Type B pancreatic cell (in vitro differentiated cells): ENCODE results near the gene CIB4. TPM values are rescaled to one million over a fixed set of nuclear protein-coding genes. Genes with fewer than 3 reads are reported as not detected.

Source experiments
- DNase-seq: peaks from one replicate; pipeline ENCODE4 v3.0.0; 2021; ENCODE audit warnings: mixed read lengths; ENCODE audit not compliant: unreplicated experiment; ENCODE audit errors: extremely low spot score
- H3K27ac Mint-ChIP-seq: 2 replicates; pipeline ENCODE4 v1.8.0; 2021; ENCODE audit warnings: mild to moderate bottlenecking, mixed read lengths
- H3K27me3 Mint-ChIP-seq: 2 replicates; pipeline ENCODE4 v1.8.0; 2021; ENCODE audit warnings: mixed read lengths
- H3K36me3 Mint-ChIP-seq: 2 replicates; pipeline ENCODE4 v1.8.0; 2021; ENCODE audit warnings: mixed read lengths
- H3K4me1 Mint-ChIP-seq: one replicate; pipeline ENCODE4 v1.8.0; 2021; ENCODE audit warnings: mixed read lengths; ENCODE audit not compliant: unreplicated experiment
- H3K4me3 Mint-ChIP-seq: 2 replicates; pipeline ENCODE4 v1.8.0; 2021; ENCODE audit warnings: mild to moderate bottlenecking, mixed read lengths
- H3K9me3 Mint-ChIP-seq: 2 replicates; pipeline ENCODE4 v1.8.0; 2021; ENCODE audit warnings: mixed read lengths
- CTCF ChIP-seq: fragments of 200-600 bp; sonication (generic); conservative IDR thresholded peaks from 2 replicates; pipeline ENCODE4 v1.5.0; 2021; ENCODE audit warnings: antibody characterized with exemption, mild to moderate bottlenecking
- total RNA-seq: library from RNA; stranded (reverse); gene quantifications from 2 replicates; pipeline ENCODE4 v1.2.1, GENCODE V29; 2021; ENCODE audit warnings: low replicate concordance

Gene CIB4
- total RNA-seq, 1 donor from 2014 or later: not detected

GRCh38 chr2:26566081-26566375 is 75.1 kb downstream of the CIB4 start:
- H3K9me3 Mint-ChIP-seq: no peaks in the 10 kb centered on the region
- H3K27me3 Mint-ChIP-seq: peaks cover 60% of the 10 kb centered on the region
- no peak for TF ChIP-seq CTCF
- no peaks in the 10 kb centered on the region for H3K36me3 Mint-ChIP-seq
- no peak for DNase-seq
- H3K27ac Mint-ChIP-seq: no peak overlapping the region
- H3K4me3 Mint-ChIP-seq: no peak overlapping the region
- no peaks in the 10 kb centered on the region for H3K4me1 Mint-ChIP-seq

- Mint-ChIP-seq H3K4me1 (no peaks in the 10 kb centered on the region), H3K27me3 (peaks cover 59% of the 10 kb centered on the region)
Observed at GRCh38 chr2:26564121-26564644, 77.0 kb downstream of the CIB4 start.

GRCh38 chr2:26563686-26564085 is 77.5 kb downstream of the CIB4 start:
- peaks cover 58% of the 10 kb centered on the region for H3K27me3 Mint-ChIP-seq
- H3K36me3 Mint-ChIP-seq: no peaks in the 10 kb centered on the region

More at GRCh38 chr2:26564121-26564644, 77.0 kb downstream of the CIB4 start:
- H3K4me3 Mint-ChIP-seq: no peak overlapping the region
- no peak for DNase-seq
- H3K27ac Mint-ChIP-seq: no peak overlapping the region
- no peaks in the 10 kb centered on the region for H3K9me3 Mint-ChIP-seq
- no peak for TF ChIP-seq CTCF
- H3K36me3 Mint-ChIP-seq: no peaks in the 10 kb centered on the region

GRCh38 chr2:26562811-26563645 is 78.1 kb downstream of the CIB4 start:
- Mint-ChIP-seq H3K9me3 (no peaks in the 10 kb centered on the region), H3K27ac (no peak overlapping the region), H3K4me1 (no peaks in the 10 kb centered on the region), H3K36me3 (no peaks in the 10 kb centered on the region), H3K4me3 (no peak overlapping the region), H3K27me3 (peaks cover 61% of the 10 kb centered on the region)
- DNase-seq: no peak
- TF ChIP-seq CTCF: no peak

More at GRCh38 chr2:26563686-26564085, 77.5 kb downstream of the CIB4 start:
- Mint-ChIP-seq H3K4me1 (no peaks in the 10 kb centered on the region), H3K27ac (no peak overlapping the region), H3K4me3 (no peak overlapping the region), H3K9me3 (no peaks in the 10 kb centered on the region)
- no peak for TF ChIP-seq CTCF
- no peak for DNase-seq

- DNase-seq: no peak
Observed at GRCh38 chr2:26561918-26562810, 79.0 kb downstream of the CIB4 start.

More at GRCh38 chr2:26561918-26562810, 79.0 kb downstream of the CIB4 start:
- Mint-ChIP-seq H3K27me3 (peaks cover 63% of the 10 kb centered on the region), H3K36me3 (no peaks in the 10 kb centered on the region), H3K27ac (no peak overlapping the region), H3K4me1 (no peaks in the 10 kb centered on the region), H3K9me3 (no peaks in the 10 kb centered on the region), H3K4me3 (no peak overlapping the region)
- no peak for TF ChIP-seq CTCF
